ENCODE data around the gene QKI. TPM values are rescaled to one million over a fixed set of nuclear protein-coding genes. Genes with fewer than 3 reads are reported as not detected.

The QKI gene
- total and polyA plus RNA-seq, 4 donors, result 27.1 to 213 (median 89.5) TPM

- no peaks in the 10 kb centered on the region for H3K27me3 ChIP-seq (ENCODE audit: control insufficient read depth in 1 of 2, insufficient read depth in 2 of 2, low read length in 1 of 2)
- no peaks in the 10 kb centered on the region for H3K9me3 ChIP-seq (ENCODE audit: control insufficient read depth, low read length)
- no peak overlapping the region for H3K4me3 ChIP-seq (ENCODE audit: low read length in 2 of 2)
- no peak overlapping the region for H3K27ac ChIP-seq (ENCODE audit: low read depth in 1 of 2, low read length in 2 of 2)
- H3K4me1 ChIP-seq (ENCODE audit: control insufficient read depth in 1 of 2, insufficient read depth in 2 of 2, low read length in 2 of 2), result no peaks in the 10 kb centered on the region
- intact Hi-C loops (cut with DNase I), result no loop called here
- WGBS, 2 donors, result 48 to 78% methylated on average over 3 of the region's 3 CpGs
- no peak for DNase-seq
- ATAC-seq (ENCODE audit: low FRiP score), result no peak
- H3K36me3 ChIP-seq (ENCODE audit: control insufficient read depth in 1 of 2, insufficient read depth in 2 of 2, low read length in 1 of 2), result no peaks in the 10 kb centered on the region
These were observed 162.9 kb downstream of the QKI start for GRCh38 chr6:163577404-163577803.

- Histone ChIP-seq H3K9me3 (ENCODE audit: control insufficient read depth, low read length) (no peaks in the 10 kb centered on the region), H3K27ac (ENCODE audit: low read depth in 1 of 2, low read length in 2 of 2) (no peak overlapping the region), H3K36me3 (ENCODE audit: control insufficient read depth in 1 of 2, insufficient read depth in 2 of 2, low read length in 1 of 2) (no peaks in the 10 kb centered on the region), H3K4me3 (ENCODE audit: low read length in 2 of 2) (no peak overlapping the region), H3K4me1 (ENCODE audit: control insufficient read depth in 1 of 2, insufficient read depth in 2 of 2, low read length in 2 of 2) (no peaks in the 10 kb centered on the region), H3K27me3 (ENCODE audit: control insufficient read depth in 1 of 2, insufficient read depth in 2 of 2, low read length in 1 of 2) (no peaks in the 10 kb centered on the region)
- DNase-seq, result no peak
- intact Hi-C loops (cut with DNase I), result no loop called here
- WGBS, 2 donors, result 62 to 66% methylated on average over 13 of the region's 13 CpGs
- ATAC-seq (ENCODE audit: low FRiP score), result no peak
These were observed 164.8 kb downstream of the QKI start for GRCh38 chr6:163579111-163579879.

- intact Hi-C loops (cut with DNase I), result no loop called here
- no peaks in the 10 kb centered on the region for H3K9me3 ChIP-seq (ENCODE audit: control insufficient read depth, low read length)
- ATAC-seq (ENCODE audit: low FRiP score), result no peak
- no peak for DNase-seq
- 11 to 12% methylated on average over 4 of the region's 4 CpGs for WGBS, 2 donors
- H3K4me3 ChIP-seq (ENCODE audit: low read length in 2 of 2), result no peak overlapping the region
- no peaks in the 10 kb centered on the region for H3K27me3 ChIP-seq (ENCODE audit: control insufficient read depth in 1 of 2, insufficient read depth in 2 of 2, low read length in 1 of 2)
- no peaks in the 10 kb centered on the region for H3K4me1 ChIP-seq (ENCODE audit: control insufficient read depth in 1 of 2, insufficient read depth in 2 of 2, low read length in 2 of 2)
- no peaks in the 10 kb centered on the region for H3K36me3 ChIP-seq (ENCODE audit: control insufficient read depth in 1 of 2, insufficient read depth in 2 of 2, low read length in 1 of 2)
- H3K27ac ChIP-seq (ENCODE audit: low read depth in 1 of 2, low read length in 2 of 2), result no peak overlapping the region
These were observed 165.4 kb downstream of the QKI start for GRCh38 chr6:163579880-163580295.

GRCh38 chr6:163580311-163581030, 166.0 kb downstream of the QKI start:
- ATAC-seq (ENCODE audit: low FRiP score) (no peak), DNase-seq (no peak)
- H3K4me3 ChIP-seq (ENCODE audit: low read length in 2 of 2), result no peak overlapping the region
- H3K27ac ChIP-seq (ENCODE audit: low read depth in 1 of 2, low read length in 2 of 2), result no peak overlapping the region
- WGBS, 2 donors, result 68 to 71% methylated on average over 8 of the region's 8 CpGs
- H3K27me3 ChIP-seq (ENCODE audit: control insufficient read depth in 1 of 2, insufficient read depth in 2 of 2, low read length in 1 of 2), result no peaks in the 10 kb centered on the region
- no peaks in the 10 kb centered on the region for H3K9me3 ChIP-seq (ENCODE audit: control insufficient read depth, low read length)
- no peaks in the 10 kb centered on the region for H3K4me1 ChIP-seq (ENCODE audit: control insufficient read depth in 1 of 2, insufficient read depth in 2 of 2, low read length in 2 of 2)
- no peaks in the 10 kb centered on the region for H3K36me3 ChIP-seq (ENCODE audit: control insufficient read depth in 1 of 2, insufficient read depth in 2 of 2, low read length in 1 of 2)
- intact Hi-C loops (cut with DNase I), result no loop called here

- no peaks in the 10 kb centered on the region for H3K4me1 ChIP-seq (ENCODE audit: control insufficient read depth in 1 of 2, insufficient read depth in 2 of 2, low read length in 2 of 2)
- H3K27me3 ChIP-seq (ENCODE audit: control insufficient read depth in 1 of 2, insufficient read depth in 2 of 2, low read length in 1 of 2), result no peaks in the 10 kb centered on the region
- WGBS, 2 donors, result 78 to 81% methylated on average over 7 of the region's 7 CpGs
- H3K36me3 ChIP-seq (ENCODE audit: control insufficient read depth in 1 of 2, insufficient read depth in 2 of 2, low read length in 1 of 2), result no peaks in the 10 kb centered on the region
- no peaks in the 10 kb centered on the region for H3K9me3 ChIP-seq (ENCODE audit: control insufficient read depth, low read length)
- no peak overlapping the region for H3K27ac ChIP-seq (ENCODE audit: low read depth in 1 of 2, low read length in 2 of 2)
- DNase-seq (no peak), ATAC-seq (ENCODE audit: low FRiP score) (no peak)
- H3K4me3 ChIP-seq (ENCODE audit: low read length in 2 of 2), result no peak overlapping the region
- intact Hi-C loops (cut with DNase I), result no loop called here
These were observed 169.0 kb downstream of the QKI start for GRCh38 chr6:163583558-163583957.

- no peak overlapping the region for H3K4me3 ChIP-seq (ENCODE audit: low read length in 2 of 2)
- no peak overlapping the region for H3K27ac ChIP-seq (ENCODE audit: low read depth in 1 of 2, low read length in 2 of 2)
- H3K27me3 ChIP-seq (ENCODE audit: control insufficient read depth in 1 of 2, insufficient read depth in 2 of 2, low read length in 1 of 2), result no peaks in the 10 kb centered on the region
- H3K4me1 ChIP-seq (ENCODE audit: control insufficient read depth in 1 of 2, insufficient read depth in 2 of 2, low read length in 2 of 2), result no peaks in the 10 kb centered on the region
- intact Hi-C loops (cut with DNase I), result no loop called here
- H3K36me3 ChIP-seq (ENCODE audit: control insufficient read depth in 1 of 2, insufficient read depth in 2 of 2, low read length in 1 of 2), result no peaks in the 10 kb centered on the region
- ATAC-seq (ENCODE audit: low FRiP score) (peak; percentile 68), DNase-seq (peak in 1 of 2 donors; percentile 88)
- WGBS, 2 donors, result 27 to 31% methylated on average over 8 of the region's 8 CpGs
- H3K9me3 ChIP-seq (ENCODE audit: control insufficient read depth, low read length), result no peaks in the 10 kb centered on the region
These were observed 171.5 kb downstream of the QKI start for GRCh38 chr6:163585932-163586437.

GRCh38 chr6:163586888-163587287, 172.4 kb downstream of the QKI start:
- Histone ChIP-seq H3K27me3 (ENCODE audit: control insufficient read depth in 1 of 2, insufficient read depth in 2 of 2, low read length in 1 of 2) (no peaks in the 10 kb centered on the region), H3K4me3 (ENCODE audit: low read length in 2 of 2) (no peak overlapping the region), H3K9me3 (ENCODE audit: control insufficient read depth, low read length) (no peaks in the 10 kb centered on the region), H3K27ac (ENCODE audit: low read depth in 1 of 2, low read length in 2 of 2) (no peak overlapping the region), H3K36me3 (ENCODE audit: control insufficient read depth in 1 of 2, insufficient read depth in 2 of 2, low read length in 1 of 2) (no peaks in the 10 kb centered on the region), H3K4me1 (ENCODE audit: control insufficient read depth in 1 of 2, insufficient read depth in 2 of 2, low read length in 2 of 2) (no peaks in the 10 kb centered on the region)
- 73 to 82% methylated on average over 6 of the region's 6 CpGs for WGBS, 2 donors
- DNase-seq (no peak), ATAC-seq (ENCODE audit: low FRiP score) (no peak)
- intact Hi-C loops (cut with DNase I), result no loop called here

- ATAC-seq (ENCODE audit: low FRiP score) (no peak), DNase-seq (no peak)
- no peaks in the 10 kb centered on the region for H3K27me3 ChIP-seq (ENCODE audit: control insufficient read depth in 1 of 2, insufficient read depth in 2 of 2, low read length in 1 of 2)
- H3K36me3 ChIP-seq (ENCODE audit: control insufficient read depth in 1 of 2, insufficient read depth in 2 of 2, low read length in 1 of 2), result no peaks in the 10 kb centered on the region
- no peaks in the 10 kb centered on the region for H3K4me1 ChIP-seq (ENCODE audit: control insufficient read depth in 1 of 2, insufficient read depth in 2 of 2, low read length in 2 of 2)
- H3K9me3 ChIP-seq (ENCODE audit: control insufficient read depth, low read length), result no peaks in the 10 kb centered on the region
- H3K27ac ChIP-seq (ENCODE audit: low read depth in 1 of 2, low read length in 2 of 2), result no peak overlapping the region
- H3K4me3 ChIP-seq (ENCODE audit: low read length in 2 of 2), result no peak overlapping the region
- 92% methylated on average over 22 of the region's 22 CpGs for WGBS, 2 donors
- intact Hi-C loops (cut with DNase I), result no loop called here
These were observed 173.9 kb downstream of the QKI start for GRCh38 chr6:163588220-163588919.
